Measurements from ENCODE around the gene SLC22A23. TPM values are rescaled to one million over a fixed set of nuclear protein-coding genes. Genes with fewer than 3 reads are reported as not detected.

SLC22A23 gene
- total RNA-seq, 2 experiments from 2014 or later, result 13.4 to 13.6 TPM

DNA sequence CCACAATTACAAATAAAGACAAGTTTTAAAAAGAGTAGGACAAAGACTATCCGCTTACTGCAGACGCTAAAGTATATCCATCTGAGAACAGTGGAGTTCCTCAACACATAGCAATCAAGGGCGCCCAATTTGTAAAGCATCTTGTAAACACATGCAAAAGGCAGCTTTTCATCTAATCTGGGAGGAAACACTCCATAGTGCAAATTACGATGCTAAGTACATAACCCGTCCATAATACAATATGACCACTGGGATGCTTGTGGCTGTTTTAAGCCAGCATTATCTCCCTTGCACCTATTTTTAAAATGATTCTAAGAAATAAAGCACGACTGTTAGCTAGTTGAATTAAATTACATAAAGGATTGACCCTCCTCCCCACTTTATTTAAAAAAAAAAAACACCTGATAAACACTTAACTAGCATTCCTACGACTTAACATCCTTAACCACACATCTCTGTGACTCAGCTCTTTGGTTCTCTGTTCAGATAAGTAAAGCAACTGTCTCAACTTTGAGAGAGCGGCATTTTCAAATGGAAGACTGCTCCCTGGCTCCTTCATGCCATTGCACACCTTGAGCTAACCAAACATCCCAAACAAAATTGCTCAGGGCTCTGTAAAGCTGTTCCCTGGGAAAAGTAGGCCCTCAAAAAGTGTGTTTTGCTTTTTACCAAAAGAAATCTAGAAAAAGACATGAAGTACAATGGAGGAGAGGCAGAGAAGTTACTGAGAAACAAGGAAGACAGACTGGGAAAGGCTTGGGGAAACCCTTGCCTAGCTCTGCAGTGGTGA, 14.2 kb downstream of the SLC22A23 start:
- intact Hi-C loops (cut with DNase I, micrococcal nuclease), result no loop called here
- Histone ChIP-seq H3K36me3 (ENCODE audit: insufficient read depth, low read length) (no peaks in the 10 kb centered on the region), H3K4me1 (ENCODE audit: insufficient read depth, low read length) (no peaks in the 10 kb centered on the region), H3K4me3 (ENCODE audit: low read length) (no peak overlapping the region), H3K27me3 (ENCODE audit: control insufficient read depth in 1 of 2, insufficient read depth in 2 of 2, low read length in 2 of 2) (no peaks in the 10 kb centered on the region), H3K27ac (ENCODE audit: low read depth in 1 of 2, low read length in 2 of 2) (no peak overlapping the region), H3K9me3 (ENCODE audit: control insufficient read depth in 1 of 2, insufficient read depth in 1 of 2, low read length in 2 of 2) (peaks cover 0 to 3% of the 10 kb centered on the region in 2 experiments)
- DNase-seq, result no peak
- no peak overlapping the region for H3K27ac Mint-ChIP-seq
- no peaks in the 10 kb centered on the region for H3K9me3 Mint-ChIP-seq
- peaks cover 15% of the 10 kb centered on the region for H3K4me1 Mint-ChIP-seq (ENCODE audit: low read depth)
- ChIA-PET CTCF (interaction anchor here (0.7 to 0.9 kb wide), 2 partner anchors 11 to 45 kb away, joined by 3 read pairs; no protein-coding TSS in a partner anchor), POLR2A (interaction anchor here (0.6 kb wide), 1 partner anchor 11 kb away, joined by 3 read pairs; no protein-coding TSS in a partner anchor)
- no peak for ATAC-seq (ENCODE audit: poor library complexity)
- TF ChIP-seq, protein P1, sequence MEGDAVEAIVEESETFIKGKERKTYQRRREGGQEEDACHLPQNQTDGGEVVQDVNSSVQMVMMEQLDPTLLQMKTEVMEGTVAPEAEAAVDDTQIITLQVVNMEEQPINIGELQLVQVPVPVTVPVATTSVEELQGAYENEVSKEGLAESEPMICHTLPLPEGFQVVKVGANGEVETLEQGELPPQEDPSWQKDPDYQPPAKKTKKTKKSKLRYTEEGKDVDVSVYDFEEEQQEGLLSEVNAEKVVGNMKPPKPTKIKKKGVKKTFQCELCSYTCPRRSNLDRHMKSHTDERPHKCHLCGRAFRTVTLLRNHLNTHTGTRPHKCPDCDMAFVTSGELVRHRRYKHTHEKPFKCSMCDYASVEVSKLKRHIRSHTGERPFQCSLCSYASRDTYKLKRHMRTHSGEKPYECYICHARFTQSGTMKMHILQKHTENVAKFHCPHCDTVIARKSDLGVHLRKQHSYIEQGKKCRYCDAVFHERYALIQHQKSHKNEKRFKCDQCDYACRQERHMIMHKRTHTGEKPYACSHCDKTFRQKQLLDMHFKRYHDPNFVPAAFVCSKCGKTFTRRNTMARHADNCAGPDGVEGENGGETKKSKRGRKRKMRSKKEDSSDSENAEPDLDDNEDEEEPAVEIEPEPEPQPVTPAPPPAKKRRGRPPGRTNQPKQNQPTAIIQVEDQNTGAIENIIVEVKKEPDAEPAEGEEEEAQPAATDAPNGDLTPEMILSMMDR (IDR thresholded peaks at IDR 0.05), result no peak
- H3K27me3 Mint-ChIP-seq, result no peaks in the 10 kb centered on the region
- no peak overlapping the region for H3K4me3 Mint-ChIP-seq
- H3K36me3 Mint-ChIP-seq (ENCODE audit: low read depth), result no peaks in the 10 kb centered on the region

- H3K4me3 ChIP-seq (ENCODE audit: low read length), result no peak overlapping the region
- no peak for DNase-seq
- Mint-ChIP-seq H3K9me3 (no peaks in the 10 kb centered on the region), H3K27ac (no peak overlapping the region), H3K4me1 (ENCODE audit: low read depth) (peaks cover 15% of the 10 kb centered on the region), H3K4me3 (no peak overlapping the region), H3K36me3 (ENCODE audit: low read depth) (no peaks in the 10 kb centered on the region), H3K27me3 (no peaks in the 10 kb centered on the region)
- CTCF ChIA-PET, result no interaction called here
- ATAC-seq (ENCODE audit: poor library complexity), result no peak
- no peak overlapping the region for H3K27ac ChIP-seq (ENCODE audit: low read depth in 1 of 2, low read length in 2 of 2)
- H3K27me3 ChIP-seq (ENCODE audit: control insufficient read depth in 1 of 2, insufficient read depth in 2 of 2, low read length in 2 of 2), result no peaks in the 10 kb centered on the region
- H3K9me3 ChIP-seq (ENCODE audit: control insufficient read depth in 1 of 2, insufficient read depth in 1 of 2, low read length in 2 of 2), result peaks cover 0 to 3% of the 10 kb centered on the region in 2 experiments
- POLR2A ChIA-PET, result no interaction called here
- intact Hi-C loops (cut with DNase I, micrococcal nuclease), result no loop called here
- no peaks in the 10 kb centered on the region for H3K36me3 ChIP-seq (ENCODE audit: insufficient read depth, low read length)
- H3K4me1 ChIP-seq (ENCODE audit: insufficient read depth, low read length), result no peaks in the 10 kb centered on the region
- TF ChIP-seq, protein P1 (IDR thresholded peaks at IDR 0.05), result no peak
Observed at GRCh38 chr6:3440911-3441310, 15.9 kb downstream of the SLC22A23 start.

DNA sequence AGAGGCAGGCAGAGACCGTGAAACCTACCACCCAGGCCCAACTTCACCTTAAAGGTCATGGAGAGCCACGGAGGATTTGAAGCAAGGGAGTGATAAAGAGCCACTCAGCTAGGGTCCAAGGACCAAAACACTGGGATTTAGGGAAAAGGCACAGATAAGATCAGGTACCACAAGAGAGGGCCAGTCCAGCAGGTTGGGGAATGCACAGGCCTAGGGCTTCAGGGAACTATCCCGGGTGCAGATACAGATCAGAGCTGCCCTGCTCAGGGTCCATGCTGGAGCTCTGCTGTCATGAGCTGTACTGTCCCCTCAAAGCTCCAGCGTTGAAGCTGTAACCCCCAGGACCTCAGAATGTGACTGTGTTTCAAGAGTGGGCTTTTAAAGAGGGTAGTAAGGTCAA, 16.9 kb downstream of the SLC22A23 start:
- DNase-seq (no peak), ATAC-seq (ENCODE audit: poor library complexity) (no peak)
- Mint-ChIP-seq H3K4me1 (ENCODE audit: low read depth) (peaks cover 15% of the 10 kb centered on the region), H3K9me3 (no peaks in the 10 kb centered on the region), H3K27ac (no peak overlapping the region), H3K36me3 (ENCODE audit: low read depth) (no peaks in the 10 kb centered on the region), H3K4me3 (no peak overlapping the region), H3K27me3 (no peaks in the 10 kb centered on the region)
- POLR2A ChIA-PET, result no interaction called here
- H3K27me3 ChIP-seq (ENCODE audit: control insufficient read depth in 1 of 2, insufficient read depth in 2 of 2, low read length in 2 of 2), result no peaks in the 10 kb centered on the region
- H3K4me1 ChIP-seq (ENCODE audit: insufficient read depth, low read length), result no peaks in the 10 kb centered on the region
- H3K4me3 ChIP-seq (ENCODE audit: low read length), result no peak overlapping the region
- CTCF ChIA-PET, result interaction anchor here (1.0 kb wide), 1 partner anchor 17 kb away, joined by 3 read pairs; no protein-coding TSS in a partner anchor
- peaks cover 0 to 3% of the 10 kb centered on the region in 2 experiments for H3K9me3 ChIP-seq (ENCODE audit: control insufficient read depth in 1 of 2, insufficient read depth in 1 of 2, low read length in 2 of 2)
- intact Hi-C loops (cut with DNase I, micrococcal nuclease), result no loop called here
- H3K36me3 ChIP-seq (ENCODE audit: insufficient read depth, low read length), result no peaks in the 10 kb centered on the region
- TF ChIP-seq, protein P1 (IDR thresholded peaks at IDR 0.05), result no peak
- H3K27ac ChIP-seq (ENCODE audit: low read depth in 1 of 2, low read length in 2 of 2), result no peak overlapping the region
